CD4-positive, alpha-beta T cell treated with Interleukin-6 at 100 ng/mL for 8 hours (primary cell): ENCODE results near the gene CTSO.
"Not testable (repeated sequence)": the region's sequence is repeated elsewhere in the genome, so short reads cannot be mapped to it uniquely, and the experiment has no call there.

ENCODE experiments used
- DNase-seq: peaks from one replicate; pipeline ENCODE4 v3.0.0-alpha.2; 2020; ENCODE audit warnings: mixed read lengths, low spot score

The CTSO gene

DNA sequence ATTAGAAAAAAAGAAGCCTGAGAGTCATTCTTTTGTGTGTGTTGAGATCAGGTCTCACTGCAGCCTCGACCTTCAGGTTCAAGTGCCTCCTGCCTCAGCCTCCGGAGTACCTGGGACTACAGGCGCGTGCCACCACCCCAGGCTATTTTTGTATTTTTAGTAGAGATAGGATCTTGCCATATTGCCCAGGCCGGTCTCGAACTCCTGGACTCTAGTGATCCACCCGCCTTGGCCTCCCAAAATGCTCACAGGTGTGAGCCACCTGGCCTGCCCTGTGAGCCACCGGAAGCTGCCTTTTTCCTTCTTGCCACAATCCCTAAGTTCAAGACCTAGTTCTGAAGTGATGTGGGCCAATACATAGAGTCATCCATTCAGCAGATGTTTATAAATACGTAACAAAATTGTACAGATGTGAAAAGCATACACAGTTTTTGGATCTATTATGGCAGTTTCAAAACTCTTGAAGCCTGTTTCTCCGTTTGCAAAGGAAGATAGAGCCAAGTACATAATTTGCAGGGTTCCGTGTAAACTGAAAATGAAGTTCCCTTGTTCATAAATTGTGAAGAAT lies 536 bp upstream of the CTSO start:
- no peak for DNase-seq

DNA sequence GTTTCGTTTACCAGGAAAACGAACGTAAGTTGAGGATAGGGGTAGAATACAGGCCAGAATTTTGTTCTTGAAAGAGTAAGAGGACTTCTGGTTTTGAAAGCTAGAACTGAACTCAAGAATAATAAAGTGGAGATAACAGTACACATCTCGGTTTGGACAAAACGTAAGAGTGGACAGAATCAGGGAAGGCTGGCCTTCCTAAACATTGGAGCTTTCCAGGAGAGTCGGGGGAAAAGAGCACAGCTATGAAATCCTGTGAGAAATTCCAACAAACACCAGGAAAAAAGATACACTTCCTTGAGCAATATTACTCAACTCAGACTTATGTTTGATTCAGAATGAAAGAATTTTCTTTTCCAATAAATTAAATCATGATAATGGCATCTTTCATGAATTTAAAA lies 1.2 kb downstream of the CTSO start:
- DNase-seq, result no peak

DNA sequence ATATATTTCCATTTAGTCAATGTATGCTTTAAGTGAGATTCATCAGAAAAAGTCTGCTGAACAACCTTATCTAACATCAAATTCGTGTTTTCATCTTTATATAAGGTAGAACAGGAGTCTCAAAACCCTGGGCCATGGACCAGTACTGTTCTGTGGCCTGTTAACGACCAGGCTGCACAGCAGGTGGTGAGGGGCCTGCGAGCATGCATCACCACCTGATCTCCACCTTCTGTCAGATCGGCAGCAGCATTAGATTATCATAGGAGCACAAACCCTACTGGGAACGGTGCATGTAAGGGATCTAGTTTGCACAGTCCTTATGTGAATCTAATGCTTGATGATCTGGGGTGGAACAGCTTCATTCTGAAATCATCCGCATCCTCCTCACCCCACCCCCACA lies 3.2 kb downstream of the CTSO start:
- DNase-seq, result no peak

DNA sequence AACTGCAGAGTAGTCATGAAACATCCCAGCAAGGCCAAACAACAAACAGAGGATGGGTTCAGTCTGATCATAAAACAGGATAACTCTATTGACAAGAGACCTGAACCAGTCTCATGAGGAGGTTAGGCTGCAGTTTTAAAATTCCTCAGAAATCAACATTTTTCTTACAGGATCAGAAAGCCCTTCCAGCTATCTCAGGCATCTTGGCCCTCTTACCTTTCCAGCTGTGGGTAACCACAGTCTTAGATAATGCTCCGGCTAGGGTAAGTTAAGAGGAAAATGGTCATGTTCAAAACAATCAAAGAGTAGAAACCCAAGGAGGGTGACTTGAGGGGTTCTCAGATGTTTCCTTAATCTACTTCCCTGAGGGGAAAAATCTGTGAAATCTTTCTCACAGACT lies 5.1 kb downstream of the CTSO start:
- no peak for DNase-seq

DNA sequence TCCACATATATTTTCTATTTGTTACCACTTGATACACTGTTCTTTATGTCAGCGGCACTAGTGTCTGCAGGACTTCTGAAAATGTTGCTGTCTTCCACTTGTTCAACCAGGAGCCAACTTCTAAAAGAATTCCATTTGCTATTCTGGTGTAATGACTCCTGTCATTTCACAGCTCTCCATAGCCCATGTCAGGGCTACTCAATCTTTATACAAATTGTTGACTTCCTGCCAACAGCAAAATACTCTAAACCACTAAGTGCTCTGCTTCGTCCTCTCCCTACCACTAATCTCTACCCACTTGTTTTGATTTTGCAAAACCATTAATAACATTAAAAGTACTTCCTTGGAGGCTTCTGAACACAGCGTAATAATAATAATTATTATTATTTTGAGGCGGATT lies 7.2 kb downstream of the CTSO start:
- no peak for DNase-seq

DNA sequence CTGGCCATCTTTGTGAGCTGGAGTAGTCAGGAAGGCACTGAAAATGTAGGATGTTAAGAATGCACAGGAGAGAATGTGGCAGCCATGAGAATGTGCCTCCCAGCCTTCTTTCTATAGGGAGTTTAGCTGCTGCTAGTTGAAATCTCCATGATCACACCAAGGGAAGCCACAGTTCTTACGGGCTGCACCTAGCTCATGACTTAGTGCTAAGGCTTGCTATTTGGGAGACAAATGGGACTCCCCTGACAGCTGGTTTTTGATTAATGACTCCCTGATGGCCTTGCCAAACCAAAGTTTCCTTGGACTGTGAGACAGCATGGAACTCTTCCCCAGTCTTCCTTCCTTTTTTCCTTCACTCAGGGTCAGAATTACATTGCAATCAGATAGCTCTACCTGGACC lies 9.2 kb downstream of the CTSO start:
- DNase-seq, result no peak

DNA sequence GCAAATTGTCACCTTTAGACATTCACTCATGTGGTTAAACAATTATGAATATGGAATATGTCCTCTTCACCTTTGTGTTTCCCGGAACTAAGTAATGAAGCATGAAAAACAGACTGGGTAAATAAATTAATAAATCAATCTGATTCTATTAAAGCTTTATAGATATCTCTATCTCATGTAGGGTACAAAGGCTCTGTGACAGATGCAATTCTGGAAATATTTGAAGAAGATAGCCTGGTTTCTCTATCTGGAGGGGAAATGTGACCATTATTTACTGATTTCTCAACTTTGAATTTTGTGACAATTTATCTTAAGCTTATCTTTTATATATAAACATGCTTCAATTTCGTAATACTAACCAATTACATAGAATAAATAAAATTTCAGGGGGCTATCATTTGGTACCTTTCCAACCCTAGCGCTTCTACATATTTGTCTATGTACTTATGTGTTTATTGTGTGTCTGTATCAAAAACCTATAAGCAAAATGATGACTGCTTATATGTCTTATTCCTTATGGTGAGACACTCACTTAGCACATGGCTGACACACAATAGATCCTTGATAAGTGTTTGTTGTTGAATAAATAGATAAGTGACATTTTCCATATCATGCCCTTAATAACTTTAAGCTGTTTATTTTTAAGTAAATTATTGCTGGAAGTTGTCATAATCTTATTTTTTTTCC lies 9.9 kb downstream of the CTSO start:
- DNase-seq, result no peak

DNA sequence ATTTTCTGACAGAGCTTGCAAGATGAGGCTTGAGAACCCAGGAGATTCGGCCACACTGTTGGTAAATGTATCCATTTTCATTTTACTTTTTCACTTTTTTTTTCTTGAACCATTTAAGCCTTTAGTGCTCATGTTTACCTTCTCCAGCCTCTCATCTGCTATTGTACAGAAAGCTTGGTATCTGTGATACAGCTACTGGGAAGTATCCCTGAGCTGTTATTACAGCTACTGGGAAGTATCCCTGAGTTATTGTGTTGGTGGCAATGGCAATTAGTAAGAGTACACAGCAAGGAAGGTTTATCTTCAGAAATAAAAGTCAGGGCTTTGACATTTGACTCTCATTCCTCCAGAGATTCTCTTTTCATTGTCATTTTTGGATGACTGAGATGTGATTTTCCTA lies 11.8 kb downstream of the CTSO start:
- no peak for DNase-seq

DNA sequence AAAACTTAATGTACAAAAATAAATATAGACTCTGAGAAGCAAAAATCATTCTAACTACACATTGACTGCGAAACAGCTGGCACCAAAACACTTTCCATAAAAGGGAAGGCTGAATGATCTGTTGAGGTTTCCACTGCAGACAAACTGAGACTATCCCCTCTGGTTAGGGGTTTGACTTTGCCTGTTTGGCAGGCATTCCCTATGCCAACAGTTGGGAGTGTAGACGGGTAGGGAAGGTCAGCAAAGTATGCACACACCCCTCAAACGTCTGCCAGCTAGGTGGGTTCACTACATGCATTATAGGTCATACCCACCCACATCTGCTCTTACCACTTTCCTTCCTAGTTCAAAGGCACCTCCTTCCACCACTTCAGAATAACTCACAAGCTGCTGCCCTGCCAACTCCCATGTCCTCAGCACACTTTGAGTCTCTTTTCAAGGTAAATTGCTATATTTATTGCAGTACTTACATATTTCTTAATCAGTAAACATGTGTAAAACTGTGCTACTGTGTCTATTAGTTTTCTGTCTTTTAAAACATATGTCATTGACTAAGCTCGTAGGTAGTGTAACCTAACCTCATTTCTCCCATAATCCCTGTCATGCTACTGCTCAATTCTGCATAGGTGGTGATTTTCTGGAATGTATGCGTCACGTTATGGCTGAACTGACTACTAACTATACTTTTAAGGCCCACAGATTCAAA lies 12.4 kb downstream of the CTSO start:
- DNase-seq, result no peak

DNA sequence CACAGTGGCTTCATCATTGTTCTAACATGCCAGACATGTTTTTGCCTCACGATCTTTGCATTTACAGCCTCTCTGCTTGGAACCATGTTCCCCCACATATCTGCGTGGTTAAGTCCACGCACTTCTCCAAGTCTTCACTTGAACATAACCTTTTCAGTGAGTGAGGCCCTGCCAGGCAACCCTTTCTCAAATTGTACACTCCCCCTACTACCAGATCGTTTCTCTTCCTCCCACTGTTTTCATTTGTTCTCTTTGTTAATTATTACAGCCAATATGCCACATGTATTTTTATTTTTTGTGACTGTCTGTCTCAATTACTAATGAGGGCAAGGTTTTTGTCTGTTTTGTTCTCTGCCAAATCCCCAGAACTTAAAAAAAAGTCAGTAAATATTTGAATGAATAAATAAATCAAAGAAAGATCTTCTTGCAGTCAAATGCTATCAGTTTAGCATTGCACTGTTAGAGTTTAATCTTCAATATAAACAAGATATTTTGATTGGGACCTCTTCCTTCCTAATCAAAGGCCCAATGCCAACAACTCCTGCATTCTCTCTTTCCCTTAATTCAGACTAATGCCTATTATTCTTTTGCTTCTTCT lies 18.2 kb downstream of the CTSO start:
- DNase-seq, result no peak

DNA sequence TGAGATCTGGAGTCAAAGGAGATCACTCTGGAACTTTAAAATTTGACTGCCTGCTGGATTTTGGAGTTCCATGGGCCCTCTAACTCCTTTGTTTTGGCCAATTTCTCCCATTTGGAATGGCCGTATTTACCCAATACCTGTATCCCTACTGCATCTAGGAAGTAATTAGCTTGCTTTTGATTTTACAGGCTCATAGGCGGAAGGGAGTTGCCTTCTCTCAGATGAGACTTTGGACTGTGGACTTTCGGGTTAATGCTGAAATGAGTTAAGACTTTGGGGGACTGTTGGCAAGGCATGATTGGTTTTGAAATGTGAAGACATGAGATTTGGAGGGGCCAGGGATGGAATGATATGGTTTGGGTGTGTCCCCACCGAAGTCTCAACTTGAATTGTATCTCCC lies 19.0 kb downstream of the CTSO start:
- not testable (repeated sequence) for DNase-seq

DNA sequence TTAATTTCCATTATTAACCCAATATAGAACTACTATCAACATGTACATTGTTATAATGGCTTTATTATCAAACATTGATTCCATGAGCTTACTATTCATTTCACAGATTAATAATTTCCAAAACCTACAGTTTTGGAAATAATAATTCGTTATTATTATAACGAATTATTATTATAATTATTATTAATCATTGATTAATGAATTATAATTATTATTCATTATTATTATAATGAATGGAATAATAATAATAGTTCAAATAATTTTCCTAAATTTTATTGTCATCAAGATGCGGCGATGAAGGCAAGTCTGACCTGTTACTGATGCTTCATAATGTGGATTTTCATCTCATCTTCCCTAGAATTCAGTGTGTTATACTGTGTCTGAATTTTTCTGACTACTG lies 22.0 kb downstream of the CTSO start:
- no peak for DNase-seq

DNA sequence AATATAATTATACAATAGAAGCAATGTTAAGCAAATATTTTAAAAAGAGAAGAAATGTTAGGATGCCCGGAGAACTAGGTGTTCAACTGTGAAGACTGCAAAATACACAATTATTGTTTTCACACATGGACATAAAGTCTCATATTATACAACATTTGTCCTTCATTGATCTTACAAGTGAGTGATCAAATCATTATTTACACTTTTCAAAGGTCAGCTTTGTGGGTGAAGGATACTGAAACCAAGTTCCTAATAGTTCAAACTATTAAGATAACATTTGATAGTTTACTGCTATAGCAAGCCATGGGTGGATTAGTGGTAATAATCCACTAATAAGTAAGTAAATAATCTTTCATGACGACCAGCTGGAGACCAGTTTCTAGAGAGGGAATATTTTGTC lies 23.3 kb downstream of the CTSO start:
- DNase-seq, result no peak

DNA sequence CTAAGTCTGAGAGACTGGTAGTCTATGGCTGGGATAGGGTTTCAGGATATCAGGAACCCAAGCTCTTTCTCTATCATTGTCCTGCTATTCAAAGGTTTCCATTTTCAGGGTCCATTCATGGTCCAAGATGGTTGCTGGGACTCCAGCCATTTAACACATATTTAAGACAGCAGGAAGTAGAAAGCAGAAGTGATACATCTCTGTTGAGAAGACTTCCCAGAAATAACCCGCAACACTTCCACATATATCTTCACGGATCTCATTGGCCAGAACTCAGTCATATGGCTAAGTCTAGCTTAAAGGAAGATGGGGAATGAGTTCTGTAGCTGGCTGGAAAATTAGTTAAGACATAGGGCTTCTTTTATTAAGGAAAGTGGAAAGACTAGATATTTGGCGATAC lies 23.8 kb downstream of the CTSO start:
- no peak for DNase-seq

DNA sequence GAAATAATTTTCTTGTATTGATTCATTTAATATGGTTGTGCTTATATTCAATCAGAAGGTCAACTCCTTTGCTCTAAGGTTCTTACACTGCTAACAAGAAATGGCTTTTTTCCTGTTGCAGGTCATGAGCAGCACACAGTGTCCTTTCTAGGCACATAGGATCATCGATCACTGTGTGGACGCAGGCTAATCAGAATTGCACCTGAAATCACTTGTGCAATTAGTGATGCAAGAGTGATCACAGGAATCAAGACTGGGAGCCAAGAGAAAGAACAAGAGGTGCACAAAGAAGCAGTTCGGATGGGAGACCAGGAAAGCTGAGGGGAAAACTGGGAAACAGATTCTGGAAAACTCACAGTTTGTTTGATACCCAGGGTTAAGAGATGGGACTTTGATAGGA lies 29.0 kb downstream of the CTSO start:
- DNase-seq, result no peak

DNA sequence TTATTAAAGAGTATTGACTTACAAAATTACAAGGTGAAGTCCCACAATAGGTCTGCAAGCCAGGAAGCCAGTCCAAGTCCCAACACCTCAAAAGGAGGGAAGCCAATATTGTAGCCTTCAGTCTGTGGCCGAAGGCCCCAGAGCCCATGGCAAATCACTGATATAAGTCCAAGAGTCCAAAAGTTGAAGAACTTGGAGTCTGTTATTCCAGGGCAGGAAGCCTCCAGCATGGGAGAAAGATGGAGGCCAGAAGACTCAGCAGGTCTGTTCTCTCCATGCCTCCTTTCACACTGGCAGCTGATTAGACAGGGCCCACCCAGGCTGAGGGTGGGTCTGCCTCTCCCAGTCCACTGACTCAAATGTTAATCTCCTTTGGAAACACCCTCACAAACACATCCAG lies 32.1 kb downstream of the CTSO start:
- no peak for DNase-seq

DNA sequence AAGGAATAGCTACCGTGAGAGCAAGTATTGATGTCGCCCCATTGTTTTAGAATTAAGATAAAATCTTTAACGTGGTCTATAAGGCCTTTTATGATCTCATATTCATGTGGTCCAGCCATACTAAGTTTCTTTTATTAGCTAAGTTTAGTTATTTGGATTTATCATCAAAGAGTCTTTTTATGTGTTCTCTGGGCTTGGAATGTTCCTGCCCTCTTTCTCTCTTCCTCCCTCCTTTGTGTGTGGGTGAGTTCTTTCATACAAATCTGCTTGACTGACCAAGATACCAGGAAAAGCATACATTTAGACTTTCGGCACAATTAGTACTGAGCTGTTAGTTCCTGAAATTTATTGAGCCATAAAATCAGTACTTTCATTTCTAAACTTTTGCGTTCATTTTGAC lies 38.9 kb downstream of the CTSO start:
- no peak for DNase-seq

DNA sequence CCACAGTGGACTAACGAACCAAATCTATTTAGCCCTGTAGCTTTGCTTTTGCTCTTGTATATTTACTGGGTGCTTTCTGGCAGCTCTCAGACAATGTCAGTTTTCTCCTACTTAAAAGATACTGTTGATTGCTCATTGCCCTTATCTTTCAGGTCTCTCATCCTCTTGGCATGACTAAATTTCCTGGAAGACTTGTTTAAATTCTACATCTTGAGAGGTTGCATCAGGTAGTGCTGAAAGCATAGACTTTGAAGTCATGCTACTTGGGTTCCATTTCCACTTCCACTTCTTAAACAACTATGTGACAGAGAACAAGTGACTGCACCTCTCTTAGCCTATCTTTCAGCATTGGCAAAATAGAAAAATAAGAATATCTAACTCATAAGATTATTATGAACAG lies 41.8 kb downstream of the CTSO start:
- DNase-seq, result no peak

DNA sequence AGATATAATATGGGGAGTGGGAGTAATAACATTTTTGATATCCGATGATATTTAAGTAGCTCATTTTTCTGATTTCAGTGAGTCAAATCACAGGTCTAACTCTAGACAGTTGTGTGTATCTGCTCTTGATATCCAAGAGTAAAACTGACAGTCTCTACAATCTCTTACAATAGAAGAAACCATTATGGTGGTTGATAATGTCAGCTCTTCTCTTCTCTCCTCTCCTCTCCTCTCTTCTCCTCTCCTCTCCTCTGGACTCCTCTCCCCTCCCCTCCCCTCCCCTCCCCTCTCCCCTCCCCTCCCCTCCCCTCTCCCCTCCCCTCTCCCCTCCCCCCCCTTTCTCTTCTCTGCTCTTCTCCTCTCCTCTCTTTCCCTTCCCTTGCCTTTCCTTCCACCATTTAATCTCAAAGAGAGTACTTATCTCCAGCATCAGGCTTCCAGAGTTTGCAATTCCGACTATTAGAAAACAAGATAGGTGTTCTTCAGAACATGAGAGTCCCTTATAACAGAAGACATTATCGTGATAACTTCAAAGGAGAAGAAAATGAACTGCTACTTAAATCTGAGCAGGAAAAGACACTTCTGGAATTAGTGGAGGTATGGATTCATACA lies 43.9 kb downstream of the CTSO start:
- DNase-seq, result no peak

DNA sequence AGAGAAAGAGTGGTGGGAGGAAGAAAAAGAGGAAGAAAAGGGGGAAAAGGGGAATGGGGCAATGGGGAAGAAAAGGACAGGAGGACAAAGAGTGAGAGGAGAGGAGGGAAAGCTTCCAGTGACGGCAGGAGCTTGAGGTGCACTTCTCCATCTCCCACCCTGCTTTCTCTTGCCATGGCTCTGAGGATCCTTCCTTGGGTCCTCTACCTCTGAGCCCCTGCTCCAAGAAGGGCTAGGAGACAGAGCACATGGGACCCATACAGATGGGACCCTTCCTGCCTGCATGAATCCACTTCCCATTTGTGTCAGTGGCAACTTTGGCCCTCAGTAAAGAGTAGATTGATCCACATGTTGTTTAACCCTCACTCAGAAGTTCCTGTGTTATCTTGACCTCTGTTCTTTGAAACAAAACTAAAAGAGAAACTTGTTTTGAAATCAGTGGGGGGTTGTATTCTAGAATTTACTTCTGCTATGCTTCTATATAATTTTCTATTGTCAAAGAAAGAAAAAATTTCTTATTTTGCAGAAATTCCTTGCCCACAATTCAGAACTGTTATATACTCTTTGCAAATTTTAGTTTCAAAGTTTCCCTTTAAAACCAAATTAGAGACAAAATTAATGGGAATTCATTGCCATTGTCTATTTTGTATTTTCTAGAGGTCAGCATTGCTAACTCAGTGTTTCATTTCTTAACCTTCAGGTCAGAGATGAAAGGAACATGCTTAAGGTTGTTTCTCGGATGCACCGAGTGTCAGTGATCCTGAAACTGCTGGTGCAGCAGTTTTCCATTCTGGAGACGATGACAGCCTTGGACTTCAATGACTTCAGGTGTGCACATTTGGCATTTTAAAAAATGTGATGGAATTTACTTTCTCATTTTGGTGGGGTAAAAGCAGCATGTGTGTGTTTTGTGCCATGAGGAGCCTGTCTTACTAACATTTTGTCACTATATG lies 45.2 kb downstream of the CTSO start:
- no peak for DNase-seq

DNA sequence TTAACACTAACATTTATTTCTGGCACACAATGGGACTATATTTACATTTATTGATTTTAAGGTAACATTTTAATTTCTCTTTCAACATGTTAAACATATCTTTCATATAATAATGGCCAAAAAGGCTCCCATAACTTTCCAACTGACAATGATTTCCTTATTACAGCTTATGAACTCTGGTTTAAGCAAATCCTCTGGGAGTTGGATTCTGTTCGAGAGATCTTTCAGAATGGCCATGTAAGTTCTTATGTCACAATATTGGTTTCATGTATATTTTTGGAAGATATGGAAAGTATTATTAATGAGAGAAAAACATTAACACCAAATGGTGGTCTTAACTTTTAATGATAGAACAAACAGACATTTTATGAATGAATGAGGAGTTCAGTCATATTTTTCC lies 46.1 kb downstream of the CTSO start:
- DNase-seq, result no peak
